H1 (cell line): Measurements from ENCODE around the gene RASD2. TPM values are rescaled to one million over a fixed set of nuclear protein-coding genes. Genes with fewer than 3 reads are reported as not detected.

Experiments used
- CTCF ChIA-PET: fragments of 300-600 bp; sonication (Branson Sonifier 250); formaldehyde crosslinking; loops from one replicate; lab custom pipeline; 2021; ENCODE audit not compliant: partially characterized antibody; lab: Charles Lee
- POLR2A ChIA-PET: fragments of 300-600 bp; sonication (Branson Sonifier 250); formaldehyde crosslinking; loops from one replicate; lab custom pipeline; 2021; ENCODE audit warnings: inconsistent platforms; ENCODE audit not compliant: partially characterized antibody; lab: Charles Lee
- DNase-seq, 2 experiments: peaks; one replicate each; pipeline versions ENCODE4 v3.0.0 to v3.0.0-alpha.2; 2010 to 2022; ENCODE audit warnings: low spot score in 2 of 2, low read depth in 1 of 2, mixed read lengths in 1 of 2
- FAIRE-seq: peaks from 2 replicates; lab custom pipeline; 2011; peaks lifted over from hg19 to GRCh38; lab: Jason Lieb, UNC
- H2AFZ ChIP-seq: 2 replicates; pipeline ENCODE4 v1.8.1; 2012; ENCODE audit warnings: low read length, inconsistent platforms
- H2AK5ac ChIP-seq: 2 replicates; pipeline ENCODE4 v1.6.1; 2013; ENCODE audit warnings: low read depth, low read length
- H2BK120ac ChIP-seq: replicated peaks from 2 replicates; pipeline ENCODE3; 2013; ENCODE audit warnings: low read depth, low read length, inconsistent platforms
- H2BK12ac ChIP-seq: 2 replicates; pipeline ENCODE4 v1.6.1; 2013; ENCODE audit warnings: low read depth, low read length
- H2BK15ac ChIP-seq: 2 replicates; pipeline ENCODE4 v1.6.1; 2013; ENCODE audit warnings: low read length
- H2BK20ac ChIP-seq: 2 replicates; pipeline ENCODE4 v1.6.1; 2013; ENCODE audit warnings: low read length
- H2BK5ac ChIP-seq: 2 replicates; pipeline ENCODE4 v1.6.1; 2013; ENCODE audit warnings: low read depth, low read length
- H3K14ac ChIP-seq: 2 replicates; pipeline ENCODE4 v1.6.1; 2013; ENCODE audit warnings: inconsistent platforms; ENCODE audit not compliant: insufficient read length
- H3K18ac ChIP-seq: 2 replicates; pipeline ENCODE4 v1.6.1; 2013; ENCODE audit warnings: low read length; ENCODE audit errors: extremely low read depth
- H3K23ac ChIP-seq: 2 replicates; pipeline ENCODE4 v1.6.1; 2013; ENCODE audit warnings: inconsistent platforms; ENCODE audit not compliant: insufficient read length
- H3K23me2 ChIP-seq: 2 replicates; pipeline ENCODE4 v1.6.1; 2013; ENCODE audit warnings: low read depth, low read length
- H3K27ac ChIP-seq: 2 replicates; pipeline ENCODE4 v1.6.1; 2011; ENCODE audit warnings: low read depth, low read length, inconsistent platforms
- H3K27me3 ChIP-seq, 4 experiments: replicated peaks in 1 of 4; 1 replicate in 1 of 4; 2 replicates in 3 of 4; pipeline versions ENCODE4 v1.6.1 to v1.8.1; 2011 to 2013; ENCODE audit warnings: low read length in 3 of 4, mild to moderate bottlenecking in 3 of 4, inconsistent platforms in 2 of 4, mixed read lengths in 2 of 4, moderate library complexity in 1 of 4; ENCODE audit not compliant: control insufficient read depth in 3 of 4, insufficient read depth in 3 of 4; ENCODE audit errors: extremely low read depth in 1 of 4
- H3K36me3 ChIP-seq, 4 experiments: 2 replicates each; pipeline versions ENCODE4 v1.6.1 to v1.8.1; 2011 to 2013; ENCODE audit warnings: mild to moderate bottlenecking in 4 of 4, low read length in 3 of 4, moderate library complexity in 2 of 4, control low read depth in 1 of 4, inconsistent platforms in 1 of 4; ENCODE audit not compliant: insufficient read depth in 4 of 4, control insufficient read depth in 2 of 4
- H3K4ac ChIP-seq: replicated peaks from 2 replicates; pipeline ENCODE3; 2013; ENCODE audit warnings: low read length, low read depth, mixed read lengths, inconsistent platforms; ENCODE audit not compliant: insufficient read length
- H3K4me1 ChIP-seq, 4 experiments: replicated peaks in 1 of 4; 1 replicate in 1 of 4; 2 replicates in 3 of 4; pipeline versions ENCODE4 v1.6.1 to v1.8.1; 2011 to 2013; ENCODE audit warnings: low read length in 3 of 4, inconsistent platforms in 2 of 4, mixed read lengths in 1 of 4; ENCODE audit not compliant: insufficient read depth in 4 of 4, control insufficient read depth in 3 of 4
- H3K4me2 ChIP-seq, 2 experiments: 2 replicates each; pipeline versions ENCODE4 v1.6.1 to v1.8.1; 2011 to 2013; ENCODE audit warnings: low read depth in 2 of 2, low read length in 2 of 2, control low read depth in 1 of 2, inconsistent platforms in 1 of 2, mild to moderate bottlenecking in 1 of 2; ENCODE audit not compliant: insufficient read depth in 1 of 2
- H3K4me3 ChIP-seq, 4 experiments: fragments of 200-600, 300-600 bp in 1 of 4; sonication (generic), shearing (Covaris generic), sonication (Bioruptor Twin) in 1 of 4; 2 replicates each; pipeline versions ENCODE4 v1.5.1 to v1.8.1; 2011 to 2016; ENCODE audit warnings: low read length in 4 of 4, low read depth in 3 of 4, control low read depth in 2 of 4, inconsistent platforms in 2 of 4, mild to moderate bottlenecking in 2 of 4, mixed read lengths in 1 of 4, moderate library complexity in 1 of 4; ENCODE audit not compliant: insufficient read depth in 2 of 4; ENCODE audit errors: extremely low read depth in 1 of 4
- H3K56ac ChIP-seq: replicated peaks from 2 replicates; pipeline ENCODE3; 2013; ENCODE audit warnings: low read depth, mild to moderate bottlenecking, mixed read lengths, low read length, inconsistent platforms; ENCODE audit not compliant: insufficient read length
- H3K79me1 ChIP-seq: 2 replicates; pipeline ENCODE4 v1.6.1; 2013; ENCODE audit warnings: low read depth, low read length, control low read depth
- H3K79me2 ChIP-seq, 2 experiments: 2 replicates each; pipeline versions ENCODE4 v1.6.1 to v1.8.1; 2012 to 2013; ENCODE audit warnings: low read length in 2 of 2, mild to moderate bottlenecking in 2 of 2, inconsistent platforms in 1 of 2; ENCODE audit not compliant: insufficient read depth in 2 of 2, control insufficient read depth in 1 of 2
- H3K9ac ChIP-seq, 4 experiments: replicated peaks in 1 of 4; 1 replicate in 1 of 4; 2 replicates in 3 of 4; pipeline versions ENCODE4 v1.6.1 to v1.8.1; 2011 to 2013; ENCODE audit warnings: low read depth in 3 of 4, low read length in 3 of 4, control low read depth in 2 of 4, mild to moderate bottlenecking in 2 of 4, moderate library complexity in 2 of 4, inconsistent platforms in 1 of 4; ENCODE audit errors: extremely low read depth in 1 of 4
- H3K9me3 ChIP-seq, 2 experiments: 2 replicates each; pipeline versions ENCODE4 v1.6.1 to v1.8.1; 2012 to 2013; ENCODE audit warnings: mild to moderate bottlenecking in 2 of 2, moderate library complexity in 2 of 2, control low read depth in 1 of 2, inconsistent platforms in 1 of 2, low read depth in 1 of 2, low read length in 1 of 2, mixed read lengths in 1 of 2; ENCODE audit not compliant: insufficient read depth in 2 of 2
- H4K20me1 ChIP-seq, 2 experiments: replicated peaks in 1 of 2; 2 replicates each; pipeline versions ENCODE3 to v1.8.1; 2011 to 2013; ENCODE audit warnings: inconsistent platforms in 2 of 2, low read length in 2 of 2, mild to moderate bottlenecking in 1 of 2; ENCODE audit not compliant: insufficient read depth in 2 of 2, control insufficient read depth in 1 of 2
- H4K5ac ChIP-seq: 2 replicates; pipeline ENCODE4 v1.6.1; 2013; ENCODE audit warnings: low read length, low read depth, mixed read lengths, inconsistent platforms; ENCODE audit not compliant: insufficient read length
- H4K8ac ChIP-seq: 2 replicates; pipeline ENCODE4 v1.8.0; 2013; ENCODE audit warnings: mild to moderate bottlenecking, moderate library complexity, low read length, inconsistent platforms; ENCODE audit not compliant: insufficient read depth; ENCODE audit errors: extremely low read depth
- H4K91ac ChIP-seq: replicated peaks from 2 replicates; pipeline ENCODE3; 2013; ENCODE audit warnings: low read length, mixed read lengths, inconsistent platforms; ENCODE audit not compliant: insufficient read length
- CTCF ChIP-seq, 3 experiments: IDR thresholded peaks; 1 replicate in 2 of 3; 2 replicates in 1 of 3; pipeline versions ENCODE4 v1.5.1 to v1.6.1; 2011; ENCODE audit warnings: low read length in 3 of 3, mild to moderate bottlenecking in 3 of 3, inconsistent platforms in 2 of 3, low read depth in 1 of 3, moderate library complexity in 1 of 3; ENCODE audit not compliant: insufficient read depth in 1 of 3; ENCODE audit errors: control extremely low read depth in 1 of 3
- EZH2 ChIP-seq: fragments of 200-600 bp; sonication (generic); IDR thresholded peaks from 2 replicates; pipeline ENCODE4 v1.7.1; 2012; ENCODE audit warnings: low read depth, mild to moderate bottlenecking, moderate library complexity, low read length, inconsistent platforms; ENCODE audit not compliant: severe bottlenecking
- GABPA ChIP-seq: IDR thresholded peaks from 2 replicates; pipeline ENCODE4 v1.6.1; 2011; ENCODE audit warnings: mild to moderate bottlenecking, low read length, moderate library complexity, borderline replicate concordance; ENCODE audit not compliant: insufficient read depth
- GTF2F1 ChIP-seq: IDR thresholded peaks from 2 replicates; pipeline ENCODE4 v1.6.1; 2012; ENCODE audit warnings: low read depth, low read length, improper control_type of control experiment, borderline replicate concordance
- SUZ12 ChIP-seq: fragments of 200-600 bp; sonication (generic); IDR thresholded peaks from 2 replicates; pipeline ENCODE4 v1.6.1; 2012; ENCODE audit warnings: mild to moderate bottlenecking, inconsistent platforms, low read length, moderate library complexity, mixed read lengths
- WGBS, 2 experiments: shearing (Covaris generic) in 1 of 2; methylation state at CpG; one replicate each; pipeline versions ENCODE4 v1.1.6 to v1.1.7; 2013 to 2015; ENCODE audit warnings: low lambda C conversion rate in 2 of 2, mixed read lengths in 2 of 2, inconsistent platforms in 1 of 2, low coverage in 1 of 2, missing lambda C conversion rate in 1 of 2; ENCODE audit not compliant: insufficient replicate concordance in 2 of 2, insufficient coverage in 1 of 2, insufficient read length in 1 of 2; ENCODE audit errors: extremely low coverage in 1 of 2, missing lambda C conversion rate in 1 of 2; 5-methylcytosine and 5-hydroxymethylcytosine counted together
- polyA plus RNA-seq, 7 experiments: library from polyadenylated mRNA; depleted of rRNA in 3 of 7; stranded (reverse) in 5 of 7; unstranded in 2 of 7; fragments of >200 nt in 5 of 7; fragments of 200-250 nt in 2 of 7; gene quantifications; 1 replicate in 5 of 7; 2 replicates in 1 of 7; 4 replicates in 1 of 7; pipeline versions ENCODE4 v1.2.1 to v1.2.3, GENCODE V29; 2011 to 2013; ENCODE audit warnings: missing spikeins in 2 of 7, mixed read lengths in 2 of 7
- total RNA-seq: library from RNA; stranded (reverse); fragmentation: NEBNext Ultra II Directional; extraction: Animal tissue kit (Norgen Biotek cat#: 25700); gene quantifications from 2 replicates; pipeline ENCODE4 v1.2.1, GENCODE V29; 2021

RASD2 gene
- total and polyA plus RNA-seq, 2 of the 8 experiments (the other 6 are each of a cell fraction or from before 2014, with no cell fraction given), result 1.9 to 5.1 TPM

GRCh38 chr22:35541254-35541748 lies 670 bp downstream of the RASD2 start:
- no peaks in the 10 kb centered on the region for H3K79me2 ChIP-seq
- no peak overlapping the region for H3K23ac ChIP-seq
- H3K27ac ChIP-seq, result no peak overlapping the region
- peaks cover 9% of the 10 kb centered on the region; the same call in 1 of the 2 replicates for H3K23me2 ChIP-seq
- H3K9ac ChIP-seq, result no peak overlapping the region
- H2AFZ ChIP-seq, result no peak overlapping the region
- H3K14ac ChIP-seq, result no peak overlapping the region
- no peaks in the 10 kb centered on the region for H3K9me3 ChIP-seq
- WGBS, 2 experiments, result 6% methylated on average over 24 of the region's 28 CpGs; no CpG with 5 or more reads in 1 of the 2 experiments
- no peak overlapping the region for H3K56ac ChIP-seq
- H3K4me1 ChIP-seq, result peaks cover 4 to 31% (median 15%) of the 10 kb centered on the region in 4 experiments
- H3K27me3 ChIP-seq, result peaks cover 0 to 31% (median 19%) of the 10 kb centered on the region in 4 experiments; a peak in 5 of 7 replicates
- H4K8ac ChIP-seq, result no peak overlapping the region
- H4K5ac ChIP-seq, result no peak overlapping the region
- no peak for FAIRE-seq
- TF ChIP-seq EZH2, result peak; percentile 27
- TF ChIP-seq GABPA, result 0 out of 2 replicates have a peak, but pooled peaks have one; percentile 12
- TF ChIP-seq GTF2F1, result no peak
- TF ChIP-seq CTCF (IDR thresholded peaks at IDR 0.05; ENCODE audit: control extremely low read depth in 1 of 3, insufficient read depth in 1 of 3, low read depth in 1 of 3, low read length in 3 of 3), result no peak
- TF ChIP-seq SUZ12, result peak; percentile 51; the same call in 1 of the 2 replicates
- TF ChIP-seq, all 59 proteins: peak for 3
- no peak overlapping the region for H2BK5ac ChIP-seq
- peak overlapping the region; percentile 44 to 73 (median 48) for H3K4me3 ChIP-seq
- no peaks in the 10 kb centered on the region for H4K20me1 ChIP-seq
- DNase-seq, result peak in 1 of 2 experiments; percentile 70
- ChIA-PET CTCF (interaction anchor here (0.9 to 6.7 kb wide), 15 partner anchors 10 to 190 kb away, joined by 3 to 51 read pairs (median 4); no protein-coding TSS in a partner anchor), POLR2A (interaction anchor here (0.7 to 2.6 kb wide), 10 partner anchors 11 to 110 kb away, joined by 3 to 9 read pairs (median 3); no protein-coding TSS in a partner anchor)
- H2BK12ac ChIP-seq, result no peak overlapping the region
- peak overlapping the region; percentile 68 to 93 for H3K4me2 ChIP-seq
- no peak overlapping the region for H4K91ac ChIP-seq
- no peak overlapping the region for H3K18ac ChIP-seq
- no peak overlapping the region for H2BK20ac ChIP-seq
- no peak overlapping the region for H2BK15ac ChIP-seq
- no peak overlapping the region for H3K4ac ChIP-seq
- H2BK120ac ChIP-seq, result no peak overlapping the region
- no peak overlapping the region for H2AK5ac ChIP-seq
- no peaks in the 10 kb centered on the region for H3K79me1 ChIP-seq
- no peaks in the 10 kb centered on the region for H3K36me3 ChIP-seq
